ENCODE results near the gene CXorf65.

- no peak for TF ChIP-seq TAF1 (IDR thresholded peaks at IDR 0.05; ENCODE audit: low read depth, low read length)
- no peak for TF ChIP-seq POLR2A (IDR thresholded peaks at IDR 0.05; ENCODE audit: low read depth, low read length)
- TF ChIP-seq POLR2AphosphoS5 (IDR thresholded peaks at IDR 0.05; ENCODE audit: low read depth, low read length), result no peak
Measured at GRCh38 chrX:71105628-71106027, 912 bp downstream of the CXorf65 start.
